GM20000 (cell line): ENCODE measurements around the gene NPHP4.

ENCODE experiments used
- DNase-seq: peaks from one replicate; pipeline ENCODE4 v3.0.0; 2012; ENCODE audit warnings: low spot score
- TF ChIP-seq, protein P1 (sequence below): IDR thresholded peaks from 2 replicates; pipeline ENCODE4 v1.5.1; 2012; ENCODE audit warnings: mild to moderate bottlenecking, control low read depth; ENCODE audit errors: extremely low read depth, missing control alignments

Gene NPHP4

DNA sequence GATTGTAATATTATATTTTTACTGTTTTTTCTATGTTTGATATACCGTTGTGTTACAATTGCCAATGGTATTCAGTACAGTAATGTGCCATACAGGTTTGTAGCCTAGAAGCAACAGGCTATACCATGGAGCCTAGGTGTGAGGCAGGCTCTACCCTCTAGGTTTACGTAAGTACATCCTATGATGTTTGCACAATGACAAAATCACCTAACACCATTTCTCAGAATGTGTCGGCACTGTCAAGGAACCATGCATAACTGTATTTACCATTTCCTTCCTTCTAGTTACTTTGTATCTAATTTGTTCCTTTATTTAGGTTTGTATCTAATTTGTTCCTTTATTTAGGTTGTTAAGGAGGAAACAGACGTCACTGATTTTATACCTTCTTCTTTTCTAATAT is 9.9 kb downstream of the NPHP4 start:
- no peak for DNase-seq
- TF ChIP-seq, protein P1, sequence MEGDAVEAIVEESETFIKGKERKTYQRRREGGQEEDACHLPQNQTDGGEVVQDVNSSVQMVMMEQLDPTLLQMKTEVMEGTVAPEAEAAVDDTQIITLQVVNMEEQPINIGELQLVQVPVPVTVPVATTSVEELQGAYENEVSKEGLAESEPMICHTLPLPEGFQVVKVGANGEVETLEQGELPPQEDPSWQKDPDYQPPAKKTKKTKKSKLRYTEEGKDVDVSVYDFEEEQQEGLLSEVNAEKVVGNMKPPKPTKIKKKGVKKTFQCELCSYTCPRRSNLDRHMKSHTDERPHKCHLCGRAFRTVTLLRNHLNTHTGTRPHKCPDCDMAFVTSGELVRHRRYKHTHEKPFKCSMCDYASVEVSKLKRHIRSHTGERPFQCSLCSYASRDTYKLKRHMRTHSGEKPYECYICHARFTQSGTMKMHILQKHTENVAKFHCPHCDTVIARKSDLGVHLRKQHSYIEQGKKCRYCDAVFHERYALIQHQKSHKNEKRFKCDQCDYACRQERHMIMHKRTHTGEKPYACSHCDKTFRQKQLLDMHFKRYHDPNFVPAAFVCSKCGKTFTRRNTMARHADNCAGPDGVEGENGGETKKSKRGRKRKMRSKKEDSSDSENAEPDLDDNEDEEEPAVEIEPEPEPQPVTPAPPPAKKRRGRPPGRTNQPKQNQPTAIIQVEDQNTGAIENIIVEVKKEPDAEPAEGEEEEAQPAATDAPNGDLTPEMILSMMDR = no peak

DNA sequence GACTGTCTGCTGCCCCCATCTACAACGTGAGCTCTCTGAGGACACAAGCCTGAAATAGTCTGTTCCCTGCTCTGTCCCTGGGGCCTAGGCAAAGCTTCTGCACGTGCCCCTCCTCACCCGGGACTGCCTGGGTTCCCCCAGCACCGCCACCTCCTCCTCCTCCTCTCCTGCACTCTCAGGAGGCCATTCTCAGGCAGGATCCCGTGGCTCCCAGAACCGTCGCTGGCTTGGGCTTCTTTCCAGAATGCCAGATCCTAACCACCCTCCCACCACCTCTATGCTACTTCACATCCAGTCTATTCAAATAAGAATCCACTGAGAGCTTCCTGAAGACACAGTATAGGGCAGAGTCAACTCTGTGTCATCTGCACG is 11.2 kb downstream of the NPHP4 start:
- TF ChIP-seq, protein P1 = no peak
- no peak for DNase-seq

DNA sequence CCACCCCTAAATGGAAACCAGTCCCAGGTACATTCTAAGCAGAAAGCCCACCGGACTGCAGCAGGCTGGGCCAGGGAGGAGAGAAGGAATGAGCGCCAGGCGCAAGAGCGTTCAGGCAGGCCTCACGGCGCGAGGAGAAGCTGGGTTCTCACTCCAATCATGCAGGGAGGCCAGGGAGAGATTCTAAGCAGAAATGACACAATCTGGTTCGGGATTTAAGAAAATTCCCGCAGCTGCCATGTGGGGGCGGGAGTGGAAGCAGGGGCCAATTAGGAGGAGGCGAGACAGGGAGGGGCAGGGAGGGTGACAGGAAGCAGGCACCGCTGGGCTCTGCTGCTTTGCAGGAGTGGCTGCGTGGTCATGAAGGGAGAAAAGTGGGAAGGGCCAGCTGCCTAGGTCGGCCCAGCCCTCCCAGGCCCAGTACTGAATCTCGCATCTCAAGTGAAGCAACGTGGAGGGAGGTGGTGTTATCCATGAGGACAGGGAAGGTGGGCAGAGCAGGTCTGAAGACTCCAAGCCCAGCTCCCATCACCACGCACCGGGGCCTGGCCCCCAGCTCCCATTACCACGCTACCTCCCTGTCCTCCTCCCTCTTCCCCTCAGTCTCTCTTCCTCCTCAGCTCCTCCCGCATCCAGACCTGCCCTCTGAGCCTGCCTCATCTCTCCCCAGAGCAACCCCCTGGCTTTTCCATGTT is 11.8 kb downstream of the NPHP4 start:
- TF ChIP-seq, protein P1 = no peak
- no peak for DNase-seq

DNA sequence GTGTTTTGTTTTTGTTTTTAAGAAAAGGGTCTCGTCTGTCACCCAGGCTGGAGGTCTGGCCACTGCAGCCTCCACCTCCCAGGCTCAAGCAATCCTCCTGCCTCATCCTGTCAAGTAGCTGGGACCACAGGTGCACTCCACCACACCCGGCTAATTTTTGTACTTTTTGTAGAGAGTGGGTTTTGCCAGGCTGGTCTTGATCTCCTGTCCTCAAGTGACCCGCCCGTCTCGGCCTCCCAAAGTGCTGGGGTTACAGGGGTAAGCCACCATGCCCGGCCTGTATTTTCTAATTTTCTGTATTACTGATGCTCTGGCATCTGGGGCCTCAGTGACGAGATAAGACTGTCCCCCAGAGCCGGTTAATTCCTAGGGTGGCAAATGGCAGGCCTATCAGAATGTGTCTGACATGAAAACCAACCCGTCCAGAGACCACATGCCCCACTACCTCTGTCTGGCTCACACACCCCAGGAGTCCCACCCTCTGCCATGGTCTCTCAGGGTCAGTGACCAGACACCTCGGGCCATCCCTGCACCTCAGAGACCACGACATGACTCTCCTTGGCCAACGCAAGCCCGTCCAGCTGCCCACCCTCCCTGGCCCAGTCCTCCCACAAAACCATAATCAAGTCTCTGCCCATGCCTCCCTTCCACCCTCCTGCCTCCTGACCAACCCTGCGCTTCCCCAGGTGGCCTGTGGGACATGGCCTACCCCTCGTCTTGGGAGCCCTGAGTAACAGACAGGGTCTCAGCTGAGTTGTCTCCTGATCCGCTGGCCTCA is 12.5 kb downstream of the NPHP4 start:
- no peak for DNase-seq
- TF ChIP-seq, protein P1 = no peak

DNA sequence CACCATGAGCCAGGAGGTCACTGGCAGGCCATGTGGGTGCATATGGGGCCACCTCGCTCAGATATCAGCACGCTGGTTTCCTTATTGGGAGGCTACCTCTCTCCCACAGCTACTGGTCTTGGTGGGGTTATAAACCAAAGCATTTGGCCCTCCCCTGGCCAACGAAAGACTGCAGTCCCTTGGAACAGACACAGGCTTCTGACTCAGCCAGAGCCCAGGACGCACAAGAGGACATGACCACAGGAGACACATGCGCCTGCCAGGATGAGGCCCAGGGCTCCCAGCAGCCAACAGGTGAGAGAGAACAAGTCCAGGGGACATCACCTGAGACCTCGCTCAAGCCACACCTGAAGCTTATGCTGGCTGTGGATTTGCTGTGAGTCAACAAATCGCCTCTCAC is 13.8 kb downstream of the NPHP4 start:
- TF ChIP-seq, protein P1 = no peak
- no peak for DNase-seq

DNA sequence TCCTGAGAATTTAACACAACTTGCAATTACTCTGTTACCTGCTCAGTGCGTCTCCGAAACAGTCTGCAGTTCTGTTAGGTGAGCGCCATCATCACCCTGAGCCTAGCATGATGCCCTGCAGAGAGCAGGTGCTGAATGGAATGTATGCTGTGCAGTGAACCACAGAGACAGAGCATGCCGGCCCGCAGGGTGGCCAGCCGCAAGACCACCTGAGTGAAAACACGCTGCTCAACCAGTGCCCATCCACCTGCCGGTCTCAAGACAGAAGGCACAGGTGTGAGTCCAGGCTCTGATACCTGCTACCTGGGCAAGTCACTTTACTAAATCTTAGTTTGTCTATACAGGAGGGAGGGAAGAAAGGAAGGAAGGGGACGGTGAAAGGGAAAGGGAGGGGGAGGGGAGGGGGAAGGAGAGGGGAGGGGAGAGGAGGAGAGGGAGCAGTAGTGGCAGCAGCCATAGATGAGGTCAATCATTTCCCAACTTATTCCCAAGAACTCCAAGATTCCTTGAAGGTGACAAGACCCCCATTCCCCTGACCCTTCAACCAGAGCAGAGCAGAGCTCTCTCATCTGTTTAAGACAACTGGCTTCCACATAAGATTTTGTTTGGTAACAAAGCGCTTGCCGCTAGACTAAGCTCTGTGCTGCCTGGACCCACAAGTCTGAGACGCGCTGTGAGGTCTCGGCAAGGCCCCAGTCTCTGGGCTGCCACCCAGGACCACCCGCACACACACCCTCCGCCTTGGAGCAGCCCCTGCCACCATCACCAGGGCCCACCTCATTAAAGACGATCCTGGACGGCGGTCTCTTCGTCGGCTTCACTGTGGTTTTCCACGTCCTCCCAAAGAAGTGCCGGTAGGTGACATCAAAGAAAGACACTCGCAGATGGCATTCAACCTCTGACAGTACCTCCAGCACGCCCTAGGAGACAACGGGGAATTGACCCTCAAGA is 14.5 kb downstream of the NPHP4 start:
- TF ChIP-seq, protein P1 = no peak
- no peak for DNase-seq
